Keratinocyte (primary cell): ENCODE data around the gene ADH7. TPM values are rescaled to one million over a fixed set of nuclear protein-coding genes. Genes with fewer than 3 reads are reported as not detected.

Experiments used
- DNase-seq: peaks from one replicate; pipeline ENCODE4 v3.0.0-alpha.2; 2011; ENCODE audit warnings: low read depth, missing footprints, low spot score
- FAIRE-seq: peaks from 2 replicates; lab custom pipeline; 2011; peaks lifted over from hg19 to GRCh38; lab: Jason Lieb, UNC
- H2AFZ ChIP-seq: 2 replicates; pipeline ENCODE4 v1.6.0; 2012; ENCODE audit warnings: low read length, control low read depth, inconsistent platforms; ENCODE audit not compliant: control insufficient read depth
- H3K27ac ChIP-seq: 2 replicates; pipeline ENCODE4 v1.5.1; 2011; ENCODE audit warnings: low read length; ENCODE audit not compliant: control insufficient read depth, insufficient read depth
- H3K27me3 ChIP-seq: 3 replicates; pipeline ENCODE4 v1.6.0; 2011; ENCODE audit warnings: low read length; ENCODE audit not compliant: control insufficient read depth, insufficient read depth; ENCODE audit errors: extremely low read depth
- H3K36me3 ChIP-seq, 2 experiments: 2 replicates in 1 of 2; 3 replicates in 1 of 2; pipeline ENCODE4 v1.5.1; 2011; ENCODE audit warnings: low read length in 2 of 2, mild to moderate bottlenecking in 1 of 2; ENCODE audit not compliant: control insufficient read depth in 2 of 2, insufficient read depth in 2 of 2; ENCODE audit errors: extremely low read depth in 1 of 2
- H3K4me1 ChIP-seq: 3 replicates; pipeline ENCODE4 v1.5.1; 2011; ENCODE audit warnings: low read length; ENCODE audit not compliant: control insufficient read depth, insufficient read depth; ENCODE audit errors: extremely low read depth
- H3K4me2 ChIP-seq: 3 replicates; pipeline ENCODE4 v1.6.0; 2011; ENCODE audit warnings: low read depth, low read length; ENCODE audit not compliant: control insufficient read depth, insufficient read depth; ENCODE audit errors: extremely low read depth
- H3K4me3 ChIP-seq, 3 experiments: fragments of 200-600 bp in 1 of 3; sonication (generic) in 1 of 3; 2 replicates in 2 of 3; 3 replicates in 1 of 3; pipeline ENCODE4 v1.5.1; 2011 to 2016; ENCODE audit warnings: low read length in 3 of 3, mild to moderate bottlenecking in 3 of 3, control low read depth in 2 of 3, inconsistent platforms in 1 of 3, low read depth in 1 of 3, mixed read lengths in 1 of 3, mixed run types in 1 of 3, moderate library complexity in 1 of 3; ENCODE audit not compliant: control insufficient read depth in 2 of 3, insufficient read depth in 2 of 3; ENCODE audit errors: extremely low read depth in 1 of 3
- H3K79me2 ChIP-seq: 2 replicates; pipeline ENCODE4 v1.6.0; 2012; ENCODE audit warnings: low read length; ENCODE audit not compliant: control insufficient read depth, insufficient read depth
- H3K9ac ChIP-seq: 3 replicates; pipeline ENCODE4 v1.6.0; 2011; ENCODE audit warnings: low read length; ENCODE audit not compliant: control insufficient read depth, insufficient read depth; ENCODE audit errors: extremely low read depth
- H3K9me1 ChIP-seq: 3 replicates; pipeline ENCODE4 v1.6.0; 2011; ENCODE audit warnings: low read length; ENCODE audit not compliant: control insufficient read depth, insufficient read depth; ENCODE audit errors: extremely low read depth
- H3K9me3 ChIP-seq: 2 replicates; pipeline ENCODE4 v1.5.1; 2012; ENCODE audit warnings: low read depth, low read length; ENCODE audit not compliant: control insufficient read depth
- H4K20me1 ChIP-seq: 3 replicates; pipeline ENCODE4 v1.6.0; 2011; ENCODE audit warnings: low read length; ENCODE audit not compliant: control insufficient read depth, insufficient read depth; ENCODE audit errors: extremely low read depth
- CTCF ChIP-seq, 3 experiments: IDR thresholded peaks in 1 of 3; conservative IDR thresholded peaks in 1 of 3; optimal IDR thresholded peaks in 1 of 3; 2 replicates in 2 of 3; 3 replicates in 1 of 3; pipeline versions ENCODE3 to v1.5.1; 2011; ENCODE audit warnings: low read length in 3 of 3, mild to moderate bottlenecking in 3 of 3, moderate library complexity in 2 of 3, control low read depth in 1 of 3, inconsistent platforms in 1 of 3; ENCODE audit not compliant: insufficient read depth in 2 of 3; ENCODE audit errors: extremely low read depth in 1 of 3
- EZH2 ChIP-seq: IDR thresholded peaks from one replicate; pipeline ENCODE4 v1.6.1; 2012; ENCODE audit warnings: inconsistent platforms, mild to moderate bottlenecking, low read length, moderate library complexity
- dilution Hi-C: fragments of 300-500 bp; cut with MboI; formaldehyde crosslinking; loops from one replicate; pipeline ENCODE4 v1.7.0; 2020; ENCODE audit warnings: low sequenced_read_pairs; ENCODE audit not compliant: extremely low pct_ligation_motif_present
- polyA plus RNA-seq, 5 experiments: library from polyadenylated mRNA; depleted of rRNA in 3 of 5; stranded (reverse) in 3 of 5; stranded (forward) in 1 of 5; unstranded in 1 of 5; fragments of >200 nt; gene quantifications; 1 replicate in 1 of 5; 2 replicates in 3 of 5; 3 replicates in 1 of 5; pipeline versions ENCODE4 v1.2.1 to v1.2.3, GENCODE V29; 2011 to 2012; ENCODE audit warnings: missing spikeins in 2 of 5, low read depth in 1 of 5, low replicate concordance in 1 of 5

ADH7 gene
- polyA plus RNA-seq, 1 donor (not counting 4 experiments of a cell fraction or from before 2014, with no cell fraction given), result 0.56 TPM

GRCh38 chr4:99390055-99390454 lies 45.1 kb downstream of the ADH7 start:
- DNase-seq (no peak), FAIRE-seq (no peak)
- dilution Hi-C loops, result no loop called here
- no peaks in the 10 kb centered on the region for H3K9me1 ChIP-seq
- no peaks in the 10 kb centered on the region for H3K36me3 ChIP-seq
- TF ChIP-seq CTCF (optimal IDR thresholded peaks at IDR 0.05 in 1 of 3, IDR thresholded peaks at IDR 0.05 in 1 of 3, conservative IDR thresholded peaks at IDR 0.05 in 1 of 3; ENCODE audit: extremely low read depth in 1 of 3, insufficient read depth in 2 of 3, low read length in 3 of 3), result no peak
- no peaks in the 10 kb centered on the region for H3K4me1 ChIP-seq
- no peaks in the 10 kb centered on the region for H3K9me3 ChIP-seq
- no peak overlapping the region for H3K4me3 ChIP-seq
- H3K27me3 ChIP-seq, result no peaks in the 10 kb centered on the region
- no peaks in the 10 kb centered on the region for H4K20me1 ChIP-seq
- H2AFZ ChIP-seq, result no peak overlapping the region
- no peak overlapping the region for H3K4me2 ChIP-seq
- no peak overlapping the region for H3K9ac ChIP-seq
- no peak overlapping the region for H3K27ac ChIP-seq
- no peaks in the 10 kb centered on the region for H3K79me2 ChIP-seq

- no peak overlapping the region for H3K9ac ChIP-seq
- H3K9me3 ChIP-seq, result no peaks in the 10 kb centered on the region
- no peaks in the 10 kb centered on the region for H4K20me1 ChIP-seq
- no peak overlapping the region for H3K27ac ChIP-seq
- H3K79me2 ChIP-seq, result no peaks in the 10 kb centered on the region
- TF ChIP-seq EZH2, result no peak
- no peak for TF ChIP-seq CTCF (optimal IDR thresholded peaks at IDR 0.05 in 1 of 3, IDR thresholded peaks at IDR 0.05 in 1 of 3, conservative IDR thresholded peaks at IDR 0.05 in 1 of 3; ENCODE audit: extremely low read depth in 1 of 3, insufficient read depth in 2 of 3, low read length in 3 of 3)
- DNase-seq (no peak), FAIRE-seq (no peak)
- H3K4me3 ChIP-seq, result no peak overlapping the region
- no peaks in the 10 kb centered on the region for H3K9me1 ChIP-seq
- no peaks in the 10 kb centered on the region for H3K27me3 ChIP-seq
- no peak overlapping the region for H2AFZ ChIP-seq
- no peaks in the 10 kb centered on the region for H3K4me1 ChIP-seq
- dilution Hi-C loops, result no loop called here
- no peaks in the 10 kb centered on the region for H3K36me3 ChIP-seq
- no peak overlapping the region for H3K4me2 ChIP-seq
These were observed 45.5 kb downstream of the ADH7 start for GRCh38 chr4:99389606-99390005.
